ENCODE data around the gene HERC3. TPM values are rescaled to one million over a fixed set of nuclear protein-coding genes. Genes with fewer than 3 reads are reported as not detected.
A peak's percentile ranks its signal among the peaks of the same experiment; 100 is the strongest.

Gene HERC3
- total and polyA plus RNA-seq, 3 donors from 2014 or later = 8.1 to 15.7 (median 14.6) TPM

DNA sequence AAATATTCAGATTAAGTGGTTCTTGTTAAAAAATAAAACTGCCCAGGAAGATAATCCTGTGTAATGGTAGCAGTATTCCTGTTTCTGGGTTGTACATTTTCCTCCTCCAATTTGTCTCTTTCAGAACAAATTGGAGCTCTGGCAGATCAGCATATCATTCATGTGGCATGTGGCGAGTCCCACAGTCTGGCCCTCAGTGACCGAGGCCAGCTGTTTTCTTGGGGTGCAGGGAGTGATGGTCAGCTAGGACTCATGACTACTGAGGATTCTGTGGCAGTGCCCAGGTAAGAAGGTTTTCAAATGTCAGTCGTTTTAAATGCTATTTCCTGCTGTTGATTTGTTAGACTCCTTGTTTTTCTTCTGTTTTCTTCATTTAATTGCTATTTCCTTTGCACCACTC, 57.4 kb downstream of the HERC3 start:
- DNase-seq = no peak
- intact Hi-C loops (cut with DNase I; ENCODE audit: low total_unique reads) = no loop called here
- no peak overlapping the region for H3K27ac ChIP-seq

GRCh38 chr4:88653371-88653946, 61.2 kb downstream of the HERC3 start:
- Histone ChIP-seq H3K9me3 (no peaks in the 10 kb centered on the region), H3K4me3 (no peak overlapping the region), H3K27ac (no peak overlapping the region), H3K4me1 (no peaks in the 10 kb centered on the region), H3K27me3 (no peaks in the 10 kb centered on the region), H3K36me3 (ENCODE audit: low read depth, missing control alignments) (no peaks in the 10 kb centered on the region)
- intact Hi-C loops (cut with DNase I; ENCODE audit: low total_unique reads) = no loop called here
- 89 to 91% methylated on average over 4 of the region's 4 CpGs for WGBS, 2 donors
- no peak for TF ChIP-seq POLR2A (IDR thresholded peaks at IDR 0.05)
- TF ChIP-seq, protein P1, sequence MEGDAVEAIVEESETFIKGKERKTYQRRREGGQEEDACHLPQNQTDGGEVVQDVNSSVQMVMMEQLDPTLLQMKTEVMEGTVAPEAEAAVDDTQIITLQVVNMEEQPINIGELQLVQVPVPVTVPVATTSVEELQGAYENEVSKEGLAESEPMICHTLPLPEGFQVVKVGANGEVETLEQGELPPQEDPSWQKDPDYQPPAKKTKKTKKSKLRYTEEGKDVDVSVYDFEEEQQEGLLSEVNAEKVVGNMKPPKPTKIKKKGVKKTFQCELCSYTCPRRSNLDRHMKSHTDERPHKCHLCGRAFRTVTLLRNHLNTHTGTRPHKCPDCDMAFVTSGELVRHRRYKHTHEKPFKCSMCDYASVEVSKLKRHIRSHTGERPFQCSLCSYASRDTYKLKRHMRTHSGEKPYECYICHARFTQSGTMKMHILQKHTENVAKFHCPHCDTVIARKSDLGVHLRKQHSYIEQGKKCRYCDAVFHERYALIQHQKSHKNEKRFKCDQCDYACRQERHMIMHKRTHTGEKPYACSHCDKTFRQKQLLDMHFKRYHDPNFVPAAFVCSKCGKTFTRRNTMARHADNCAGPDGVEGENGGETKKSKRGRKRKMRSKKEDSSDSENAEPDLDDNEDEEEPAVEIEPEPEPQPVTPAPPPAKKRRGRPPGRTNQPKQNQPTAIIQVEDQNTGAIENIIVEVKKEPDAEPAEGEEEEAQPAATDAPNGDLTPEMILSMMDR (IDR thresholded peaks at IDR 0.05) = no peak
- DNase-seq = no peak

More for the DNA sequence above, 57.4 kb downstream of the HERC3 start:
- Histone ChIP-seq H3K4me3 (no peak overlapping the region), H3K36me3 (ENCODE audit: low read depth, missing control alignments) (no peaks in the 10 kb centered on the region), H3K9me3 (no peaks in the 10 kb centered on the region), H3K27me3 (no peaks in the 10 kb centered on the region), H3K4me1 (no peaks in the 10 kb centered on the region)
- 80% methylated on average over 3 of the region's 3 CpGs for WGBS, 2 donors
- TF ChIP-seq, protein P1 (IDR thresholded peaks at IDR 0.05) = no peak
- no peak for TF ChIP-seq POLR2A (IDR thresholded peaks at IDR 0.05)

DNA sequence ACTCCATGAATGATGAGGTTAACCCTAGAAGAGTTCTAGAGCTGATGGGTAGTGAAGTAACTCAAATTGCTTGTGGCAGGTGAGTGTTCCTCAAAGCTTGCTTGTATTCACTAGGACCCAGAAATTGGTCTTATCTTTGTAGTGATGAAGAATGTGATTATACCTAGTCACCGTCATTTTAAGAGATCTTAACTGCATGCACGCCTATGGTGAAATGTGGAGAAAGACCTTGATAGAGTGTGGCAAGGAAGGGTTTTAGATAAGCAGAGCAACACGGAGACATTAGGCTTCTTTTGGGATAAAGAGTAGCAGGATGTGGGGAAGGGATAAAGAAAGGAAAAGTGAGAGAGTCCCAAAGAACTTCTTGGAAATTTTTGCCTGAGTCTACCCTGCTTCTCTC, 62.9 kb downstream of the HERC3 start:
- no peak for DNase-seq
- TF ChIP-seq, protein P1 (IDR thresholded peaks at IDR 0.05) = no peak
- TF ChIP-seq POLR2A (IDR thresholded peaks at IDR 0.05) = no peak
- H3K9me3 ChIP-seq = no peaks in the 10 kb centered on the region
- no peak overlapping the region for H3K27ac ChIP-seq
- intact Hi-C loops (cut with DNase I; ENCODE audit: low total_unique reads) = no loop called here
- no peaks in the 10 kb centered on the region for H3K36me3 ChIP-seq (ENCODE audit: low read depth, missing control alignments)
- 86% methylated on average over 3 of the region's 3 CpGs for WGBS, 2 donors
- H3K4me1 ChIP-seq = no peaks in the 10 kb centered on the region
- H3K27me3 ChIP-seq = no peaks in the 10 kb centered on the region
- H3K4me3 ChIP-seq = no peak overlapping the region

DNA sequence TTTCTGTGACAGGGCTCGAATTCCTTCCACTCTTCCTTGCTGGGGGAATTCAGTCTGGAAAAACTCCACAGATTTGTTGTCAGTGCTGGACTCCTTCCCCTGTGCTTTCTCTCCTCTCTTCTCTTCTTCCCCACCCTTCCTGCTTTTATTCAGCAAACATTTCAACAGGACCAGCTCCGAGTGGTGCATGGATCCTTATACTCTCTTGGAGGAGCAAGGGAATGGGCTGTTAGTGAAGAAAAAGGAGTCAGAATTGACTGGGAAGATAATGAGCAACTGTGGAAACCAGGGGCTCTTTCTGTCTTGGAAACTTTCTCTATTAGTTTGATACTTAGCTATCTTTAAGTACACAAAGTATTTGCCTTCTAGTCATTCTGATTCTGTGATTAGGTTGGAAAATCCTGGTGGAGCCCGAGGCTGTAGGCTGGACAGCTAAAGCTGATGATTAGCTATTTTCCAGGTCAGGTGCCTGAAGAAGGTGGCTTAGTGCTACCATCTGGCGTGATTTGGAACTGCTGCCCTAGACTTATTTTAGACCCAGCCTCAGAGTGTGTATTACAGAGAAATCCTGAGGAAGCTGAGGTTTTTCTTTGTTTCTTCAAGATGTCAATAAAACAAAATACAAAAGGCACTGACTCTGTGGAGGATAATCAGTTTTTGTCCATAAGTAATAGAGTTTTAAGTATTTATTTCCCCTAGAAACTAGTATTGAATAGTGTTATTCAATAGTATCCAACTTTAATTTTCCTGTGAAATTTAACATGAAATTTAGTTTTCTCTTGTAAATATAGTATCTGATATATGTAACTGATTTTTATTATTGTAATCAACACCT, 67.0 kb downstream of the HERC3 start:
- Histone ChIP-seq H3K4me1 (no peaks in the 10 kb centered on the region), H3K27ac (no peak overlapping the region), H3K27me3 (no peaks in the 10 kb centered on the region), H3K4me3 (no peak overlapping the region), H3K36me3 (ENCODE audit: low read depth, missing control alignments) (no peaks in the 10 kb centered on the region), H3K9me3 (no peaks in the 10 kb centered on the region)
- TF ChIP-seq, protein P1 (IDR thresholded peaks at IDR 0.05) = peak; percentile 60 to 67 (median 67)
- TF ChIP-seq POLR2A (IDR thresholded peaks at IDR 0.05) = no peak
- intact Hi-C loops (cut with DNase I; ENCODE audit: low total_unique reads) = no loop called here
- DNase-seq = peak; percentile 71
- 42 to 52% methylated on average over 4 of the region's 4 CpGs for WGBS, 2 donors

Measured in testis (tissue), 3 donors.